K562 (cell line): ENCODE data around the gene SLC19A2. TPM values are rescaled to one million over a fixed set of nuclear protein-coding genes. Genes with fewer than 3 reads are reported as not detected.

Source experiments
- FOXJ2 ChIP-seq: fragments of 200-800 bp; sonication (Bioruptor generic); IDR thresholded peaks from 2 replicates; pipeline ENCODE4 v1.6.1; 2016; ENCODE audit warnings: missing genetic modification characterization, missing compliant biosample characterization
- FOXP4 ChIP-seq: sonication (generic); formaldehyde crosslinking; IDR thresholded peaks from 2 replicates; pipeline ENCODE4 v1.8.0; 2022; ENCODE audit warnings: mild to moderate bottlenecking, missing genetic modification reagents, borderline replicate concordance
- HDAC6 ChIP-seq: IDR thresholded peaks from 2 replicates; pipeline ENCODE4 v1.6.1; 2012; ENCODE audit warnings: low read depth, mild to moderate bottlenecking, control low read depth, inconsistent platforms, low read length, moderate library complexity
- HNRNPL ChIP-seq: fragments of 200-400 bp; formaldehyde crosslinking; IDR thresholded peaks from 2 replicates; pipeline ENCODE4 v1.6.1; 2017; ENCODE audit warnings: low read depth, mild to moderate bottlenecking, low read length
- ILK ChIP-seq: fragments of 450-650 bp; IDR thresholded peaks from 2 replicates; pipeline ENCODE4 v1.6.1; 2016; ENCODE audit warnings: missing genetic modification characterization, low read depth, mild to moderate bottlenecking, missing compliant biosample characterization, moderate library complexity, borderline replicate concordance
- MAFK ChIP-seq: IDR thresholded peaks from 2 replicates; pipeline ENCODE4 v1.6.1; 2011; ENCODE audit warnings: low read length, improper control_type of control experiment
- MEF2A ChIP-seq: IDR thresholded peaks from 2 replicates; pipeline ENCODE4 v1.6.1; 2011; ENCODE audit warnings: low read depth, mild to moderate bottlenecking, low read length, moderate library complexity; ENCODE audit not compliant: control insufficient read depth
- MTA2 ChIP-seq: fragments of 450-650 bp; IDR thresholded peaks from 2 replicates; pipeline ENCODE4 v1.6.1; 2016; ENCODE audit warnings: low read depth
- NR3C1 ChIP-seq: sonication (generic); formaldehyde crosslinking; IDR thresholded peaks from 2 replicates; pipeline ENCODE4 v1.8.1; 2022; ENCODE audit warnings: missing genetic modification reagents
- PHB ChIP-seq: fragments of 250-450 bp; sonication (Bioruptor Pico); IDR thresholded peaks from 2 replicates; pipeline ENCODE4 v1.5.0; 2021
- POLR2A ChIP-seq: fragments of 450-650 bp; conservative IDR thresholded peaks from 2 replicates; pipeline ENCODE4 v1.6.1; 2016
- POLR2H ChIP-seq: IDR thresholded peaks from 2 replicates; pipeline ENCODE4 v1.6.1; 2016; ENCODE audit warnings: missing genetic modification characterization, low read depth, mild to moderate bottlenecking, control low read depth, missing compliant biosample characterization, moderate library complexity
- PTTG1 ChIP-seq: fragments of 450-650 bp; IDR thresholded peaks from 2 replicates; pipeline ENCODE4 v1.6.1; 2016; ENCODE audit warnings: low read depth, mild to moderate bottlenecking, missing genetic modification characterization, missing compliant biosample characterization
- RAD51 ChIP-seq: fragments of 450-650 bp; IDR thresholded peaks from 2 replicates; pipeline ENCODE4 v1.7.1; 2016; ENCODE audit warnings: low read depth, mild to moderate bottlenecking, borderline replicate concordance
- RBM39 ChIP-seq: fragments of 200-400 bp; formaldehyde crosslinking; optimal IDR thresholded peaks from 2 replicates; pipeline ENCODE3; 2018; ENCODE audit warnings: low read depth, low read length
- ZBTB11 ChIP-seq, 3 experiments: fragments of 200-800 bp in 1 of 3; fragments of 250-450 bp in 1 of 3; fragments of 450-650 bp in 1 of 3; sonication (Bioruptor Pico) in 1 of 3; sonication (Bioruptor generic) in 1 of 3; formaldehyde crosslinking in 1 of 3; IDR thresholded peaks; 2 replicates each; pipeline versions ENCODE4 v1.6.1 to v1.8.0; 2016 to 2022; ENCODE audit warnings: mild to moderate bottlenecking in 2 of 3, missing genetic modification characterization in 2 of 3, missing compliant biosample characterization in 1 of 3, moderate library complexity in 1 of 3
- ZNF395 ChIP-seq: fragments of 200-800 bp; sonication (Bioruptor generic); IDR thresholded peaks from 2 replicates; pipeline ENCODE4 v1.6.1; 2017; ENCODE audit warnings: missing genetic modification characterization, missing compliant biosample characterization
- polyA plus RNA-seq, 8 experiments: library from polyadenylated mRNA; depleted of rRNA in 4 of 8; stranded (reverse) in 5 of 8; unstranded in 3 of 8; fragments of >200 nt; fragmentation: Nextera tagmentation in 2 of 8; fragmentation: Illumina TruSeq in 1 of 8; extraction: Ambion mirVana in 2 of 8; extraction: Trizol in 1 of 8; gene quantifications; 2 replicates each; pipeline versions ENCODE4 v1.2.1 to v1.2.3, GENCODE V29; 2011 to 2014; ENCODE audit warnings: inconsistent platforms in 1 of 8, missing spikeins in 1 of 8
- total RNA-seq, 7 experiments: library from RNA; depleted of rRNA in 6 of 7; stranded (reverse); fragments of >200 nt in 6 of 7; fragmentation: Illumina TruSeq in 2 of 7; extraction: Trizol in 2 of 7; gene quantifications; 2 replicates each; pipeline versions ENCODE4 v1.2.1 to v1.2.3, GENCODE V29; 2011 to 2021; ENCODE audit warnings: low replicate concordance in 1 of 7

The SLC19A2 gene
- total and polyA plus RNA-seq, 9 of the 15 experiments (the other 6 are each of a cell fraction or from before 2014, with no cell fraction given), result 7.4 to 42.8 (median 19.2) TPM

GRCh38 chr1:169485431-169486280, at the start of gene SLC19A2 (continued):
- peak in 1 of 3 experiments; percentile 79; a peak in 2 of 6 replicates for TF ChIP-seq ZBTB11 (CRISPR knock-in tag; IDR thresholded peaks at IDR 0.05)
- TF ChIP-seq NR3C1, result peak; percentile 90
- TF ChIP-seq RAD51, result peak; percentile 58; the same call in 1 of the 2 replicates
- no peak for TF ChIP-seq PHB (CRISPR knock-in tag)
- peak; percentile 15; the same call in 1 of the 2 replicates for TF ChIP-seq MAFK
- TF ChIP-seq PTTG1 (tag), result no peak
- peak; percentile 33; the same call in 1 of the 2 replicates for TF ChIP-seq ZNF395
- TF ChIP-seq FOXJ2 (tag), result peak; percentile 44; the same call in 1 of the 2 replicates
- 0 out of 2 replicates have a peak, but pooled peaks have one; percentile 44 for TF ChIP-seq FOXP4
- peak; percentile 52; the same call in 1 of the 2 replicates for TF ChIP-seq HNRNPL
- TF ChIP-seq HDAC6, result no peak
- no peak for TF ChIP-seq ILK (tag)
- no peak for TF ChIP-seq MEF2A
- 0 out of 2 replicates have a peak, but pooled peaks have one; percentile 13 for TF ChIP-seq MTA2
- peak; percentile 95 for TF ChIP-seq POLR2H (tag)
- TF ChIP-seq POLR2A, result peak; percentile 96
- no peak for TF ChIP-seq RBM39
